ENCODE data around the gene ARL15.

The ARL15 gene

GRCh38 chr5:54117957-54118356, 192.4 kb downstream of the ARL15 start:
- Histone ChIP-seq H3K9ac (ENCODE audit: insufficient read length) (no peak overlapping the region), H3K4me3 (no peak overlapping the region), H3K9me3 (ENCODE audit: low read depth, low read length) (no peaks in the 10 kb centered on the region), H3K27ac (no peak overlapping the region), H3K36me3 (ENCODE audit: insufficient read depth, low read length) (no peaks in the 10 kb centered on the region)
- no peak for TF ChIP-seq POLR2AphosphoS5 (IDR thresholded peaks at IDR 0.05; ENCODE audit: borderline replicate concordance, low read depth, low read length)
- DNase-seq (ENCODE audit: low read depth, low spot score), result no peak

GRCh38 chr5:54115735-54116403, 194.5 kb downstream of the ARL15 start:
- Histone ChIP-seq H3K9me3 (ENCODE audit: low read depth, low read length) (no peaks in the 10 kb centered on the region), H3K36me3 (ENCODE audit: insufficient read depth, low read length) (no peaks in the 10 kb centered on the region), H3K9ac (ENCODE audit: insufficient read length) (no peak overlapping the region), H3K4me3 (no peak overlapping the region), H3K27ac (no peak overlapping the region)
- DNase-seq (ENCODE audit: low read depth, low spot score), result no peak
- TF ChIP-seq EZH2 (IDR thresholded peaks at IDR 0.05), result no peak
- TF ChIP-seq POLR2AphosphoS5 (IDR thresholded peaks at IDR 0.05; ENCODE audit: borderline replicate concordance, low read depth, low read length), result no peak
- no peak for TF ChIP-seq FOXP2 (optimal IDR thresholded peaks at IDR 0.05; ENCODE audit: control extremely low read depth, extremely low read length, insufficient read depth)

GRCh38 chr5:54113060-54113459, 197.3 kb downstream of the ARL15 start:
- Histone ChIP-seq H3K9ac (ENCODE audit: insufficient read length) (no peak overlapping the region), H3K9me3 (ENCODE audit: low read depth, low read length) (no peaks in the 10 kb centered on the region), H3K36me3 (ENCODE audit: insufficient read depth, low read length) (no peaks in the 10 kb centered on the region), H3K27ac (no peak overlapping the region), H3K4me3 (no peak overlapping the region)
- no peak for DNase-seq (ENCODE audit: low read depth, low spot score)
- TF ChIP-seq EZH2 (IDR thresholded peaks at IDR 0.05), result no peak
- TF ChIP-seq POLR2AphosphoS5 (IDR thresholded peaks at IDR 0.05; ENCODE audit: borderline replicate concordance, low read depth, low read length), result no peak
- TF ChIP-seq FOXP2 (optimal IDR thresholded peaks at IDR 0.05; ENCODE audit: control extremely low read depth, extremely low read length, insufficient read depth), result no peak

- Histone ChIP-seq H3K9me3 (ENCODE audit: low read depth, low read length) (no peaks in the 10 kb centered on the region), H3K4me3 (no peak overlapping the region), H3K36me3 (ENCODE audit: insufficient read depth, low read length) (no peaks in the 10 kb centered on the region), H3K9ac (ENCODE audit: insufficient read length) (no peak overlapping the region), H3K27ac (no peak overlapping the region)
- DNase-seq (ENCODE audit: low read depth, low spot score), result no peak
- TF ChIP-seq FOXP2 (optimal IDR thresholded peaks at IDR 0.05; ENCODE audit: control extremely low read depth, extremely low read length, insufficient read depth) (no peak), POLR2AphosphoS5 (IDR thresholded peaks at IDR 0.05; ENCODE audit: borderline replicate concordance, low read depth, low read length) (no peak), EZH2 (IDR thresholded peaks at IDR 0.05) (no peak)
These were observed 200.6 kb downstream of the ARL15 start for GRCh38 chr5:54109626-54110330.

- no peak overlapping the region for H3K9ac ChIP-seq (ENCODE audit: insufficient read length)
- H3K36me3 ChIP-seq (ENCODE audit: insufficient read depth, low read length), result no peaks in the 10 kb centered on the region
- H3K9me3 ChIP-seq (ENCODE audit: low read depth, low read length), result no peaks in the 10 kb centered on the region
- no peak overlapping the region for H3K27ac ChIP-seq
- no peak for TF ChIP-seq FOXP2 (optimal IDR thresholded peaks at IDR 0.05; ENCODE audit: control extremely low read depth, extremely low read length, insufficient read depth)
- TF ChIP-seq POLR2AphosphoS5 (IDR thresholded peaks at IDR 0.05; ENCODE audit: borderline replicate concordance, low read depth, low read length), result no peak
- no peak for TF ChIP-seq EZH2 (IDR thresholded peaks at IDR 0.05)
- no peak overlapping the region for H3K4me3 ChIP-seq
- no peak for DNase-seq (ENCODE audit: low read depth, low spot score)
These were observed 202.2 kb downstream of the ARL15 start for GRCh38 chr5:54108136-54108535.

- no peaks in the 10 kb centered on the region for H3K9me3 ChIP-seq (ENCODE audit: low read depth, low read length)
- H3K27ac ChIP-seq, result no peak overlapping the region
- no peaks in the 10 kb centered on the region for H3K36me3 ChIP-seq (ENCODE audit: insufficient read depth, low read length)
- H3K9ac ChIP-seq (ENCODE audit: insufficient read length), result no peak overlapping the region
- no peak for DNase-seq (ENCODE audit: low read depth, low spot score)
- no peak overlapping the region for H3K4me3 ChIP-seq
- TF ChIP-seq EZH2 (IDR thresholded peaks at IDR 0.05) (no peak), POLR2AphosphoS5 (IDR thresholded peaks at IDR 0.05; ENCODE audit: borderline replicate concordance, low read depth, low read length) (no peak), FOXP2 (optimal IDR thresholded peaks at IDR 0.05; ENCODE audit: control extremely low read depth, extremely low read length, insufficient read depth) (no peak)
These were observed 206.5 kb downstream of the ARL15 start for GRCh38 chr5:54103871-54104270.

GRCh38 chr5:54098267-54098666, 212.1 kb downstream of the ARL15 start:
- Histone ChIP-seq H3K9ac (ENCODE audit: insufficient read length) (no peak overlapping the region), H3K36me3 (ENCODE audit: insufficient read depth, low read length) (no peaks in the 10 kb centered on the region), H3K4me3 (no peak overlapping the region), H3K27ac (no peak overlapping the region), H3K9me3 (ENCODE audit: low read depth, low read length) (no peaks in the 10 kb centered on the region)
- no peak for DNase-seq (ENCODE audit: low read depth, low spot score)
- no peak for TF ChIP-seq FOXP2 (optimal IDR thresholded peaks at IDR 0.05; ENCODE audit: control extremely low read depth, extremely low read length, insufficient read depth)
- no peak for TF ChIP-seq POLR2AphosphoS5 (IDR thresholded peaks at IDR 0.05; ENCODE audit: borderline replicate concordance, low read depth, low read length)
- no peak for TF ChIP-seq EZH2 (IDR thresholded peaks at IDR 0.05)

GRCh38 chr5:54095969-54096368, 214.4 kb downstream of the ARL15 start:
- no peak overlapping the region for H3K9ac ChIP-seq (ENCODE audit: insufficient read length)
- DNase-seq (ENCODE audit: low read depth, low spot score), result no peak
- H3K36me3 ChIP-seq (ENCODE audit: insufficient read depth, low read length), result no peaks in the 10 kb centered on the region
- H3K27ac ChIP-seq, result no peak overlapping the region
- H3K9me3 ChIP-seq (ENCODE audit: low read depth, low read length), result no peaks in the 10 kb centered on the region
- H3K4me3 ChIP-seq, result no peak overlapping the region
- TF ChIP-seq FOXP2 (optimal IDR thresholded peaks at IDR 0.05; ENCODE audit: control extremely low read depth, extremely low read length, insufficient read depth) (no peak), EZH2 (IDR thresholded peaks at IDR 0.05) (no peak), POLR2AphosphoS5 (IDR thresholded peaks at IDR 0.05; ENCODE audit: borderline replicate concordance, low read depth, low read length) (no peak)
